Astrocyte of the cerebellum (primary cell): Measurements from ENCODE around the gene NUDT8.

Experiments used
- DNase-seq: peaks from one replicate; pipeline ENCODE4 v3.0.0-alpha.2; 2011; ENCODE audit warnings: low read depth
- H3K4me3 ChIP-seq: 2 replicates; pipeline ENCODE4 v1.5.1; 2011; ENCODE audit warnings: mild to moderate bottlenecking, low read depth, low read length, moderate library complexity
- CTCF ChIP-seq: IDR thresholded peaks from 2 replicates; pipeline ENCODE4 v1.5.1; 2012; ENCODE audit warnings: low read length, low read depth, moderate library complexity, mild to moderate bottlenecking; ENCODE audit errors: missing control alignments
- in situ Hi-C: cut with HindIII; loops from 2 replicates; pipeline ENCODE4 v1.10.0; 2017; ENCODE audit warnings: low sequenced_read_pairs

Gene NUDT8

GRCh38 chr11:67612751-67613150, 17.0 kb downstream of the NUDT8 start:
- H3K4me3 ChIP-seq, result no peak overlapping the region
- in situ Hi-C loops, result no loop called here
- no peak for TF ChIP-seq CTCF
- no peak for DNase-seq

GRCh38 chr11:67611704-67612587, 17.8 kb downstream of the NUDT8 start:
- H3K4me3 ChIP-seq, result no peak overlapping the region
- in situ Hi-C loops, result no loop called here
- no peak for DNase-seq
- no peak for TF ChIP-seq CTCF

GRCh38 chr11:67611165-67611564, 18.6 kb downstream of the NUDT8 start:
- no peak overlapping the region for H3K4me3 ChIP-seq
- no peak for TF ChIP-seq CTCF
- in situ Hi-C loops, result no loop called here
- DNase-seq, result no peak

- DNase-seq, result no peak
- TF ChIP-seq CTCF, result no peak
- in situ Hi-C loops, result no loop called here
- H3K4me3 ChIP-seq, result no peak overlapping the region
Measured at GRCh38 chr11:67610302-67610868, 19.4 kb downstream of the NUDT8 start.

GRCh38 chr11:67609316-67609715, 20.4 kb downstream of the NUDT8 start:
- H3K4me3 ChIP-seq, result no peak overlapping the region
- no peak for DNase-seq
- TF ChIP-seq CTCF, result no peak
- in situ Hi-C loops, result no loop called here

GRCh38 chr11:67608486-67608885, 21.3 kb downstream of the NUDT8 start:
- in situ Hi-C loops, result no loop called here
- no peak overlapping the region for H3K4me3 ChIP-seq
- no peak for TF ChIP-seq CTCF
- no peak for DNase-seq
